ENCODE measurements around the gene COL16A1.

COL16A1 gene

GRCh38 chr1:31665234-31665878 lies 38.5 kb downstream of the COL16A1 start:
- no peak for DNase-seq (ENCODE audit: low read depth)

GRCh38 chr1:31664528-31664927 lies 39.3 kb downstream of the COL16A1 start:
- no peak for DNase-seq (ENCODE audit: low read depth)

GRCh38 chr1:31663622-31664452 lies 40.0 kb downstream of the COL16A1 start:
- DNase-seq (ENCODE audit: low read depth): no peak

- no peak for DNase-seq (ENCODE audit: low read depth)
Measured at GRCh38 chr1:31662463-31662862, 41.4 kb downstream of the COL16A1 start.

- DNase-seq (ENCODE audit: low read depth): no peak
Measured at GRCh38 chr1:31661856-31662255, 42.0 kb downstream of the COL16A1 start.

- DNase-seq (ENCODE audit: low read depth): no peak
Measured at GRCh38 chr1:31660871-31661455, 42.9 kb downstream of the COL16A1 start.

GRCh38 chr1:31659889-31660288 lies 43.9 kb downstream of the COL16A1 start:
- no peak for DNase-seq (ENCODE audit: low read depth)

GRCh38 chr1:31658721-31659120 lies 45.1 kb downstream of the COL16A1 start:
- DNase-seq (ENCODE audit: low read depth): no peak

- DNase-seq (ENCODE audit: low read depth): no peak
Measured at GRCh38 chr1:31657972-31658510, 45.8 kb downstream of the COL16A1 start.

- no peak for DNase-seq (ENCODE audit: low read depth)
Measured at GRCh38 chr1:31657020-31657804, 46.6 kb downstream of the COL16A1 start.

GRCh38 chr1:31655756-31656155 lies 48.1 kb downstream of the COL16A1 start:
- no peak for DNase-seq (ENCODE audit: low read depth)

GRCh38 chr1:31655104-31655503 lies 48.7 kb downstream of the COL16A1 start:
- no peak for DNase-seq (ENCODE audit: low read depth)

- DNase-seq (ENCODE audit: low read depth): no peak
Measured at GRCh38 chr1:31654474-31654776, 49.4 kb downstream of the COL16A1 start.

GRCh38 chr1:31653717-31654473 lies 49.9 kb downstream of the COL16A1 start:
- DNase-seq (ENCODE audit: low read depth): no peak

GRCh38 chr1:31652891-31653499 lies 50.8 kb downstream of the COL16A1 start:
- DNase-seq (ENCODE audit: low read depth): no peak

GRCh38 chr1:31651766-31652165 lies 52.1 kb downstream of the COL16A1 start:
- DNase-seq (ENCODE audit: low read depth): no peak

- DNase-seq (ENCODE audit: low read depth): no peak
Measured at GRCh38 chr1:31651089-31651420, 52.8 kb downstream of the COL16A1 start.

- DNase-seq (ENCODE audit: low read depth): peak; percentile 46
Measured at GRCh38 chr1:31650161-31651088, 53.4 kb downstream of the COL16A1 start.

GRCh38 chr1:31648641-31649357 lies 55.0 kb downstream of the COL16A1 start:
- DNase-seq (ENCODE audit: low read depth): no peak

Data from GM04503 (cell line).